ENCODE measurements around the gene FAM32A. TPM values are rescaled to one million over a fixed set of nuclear protein-coding genes. Genes with fewer than 3 reads are reported as not detected.

Gene FAM32A
- total RNA-seq, 1 donor from 2014 or later: 59.9 TPM

GRCh38 chr19:16142032-16142580 is 43.1 kb upstream of the FAM32A start:
- TF ChIP-seq, protein P1, sequence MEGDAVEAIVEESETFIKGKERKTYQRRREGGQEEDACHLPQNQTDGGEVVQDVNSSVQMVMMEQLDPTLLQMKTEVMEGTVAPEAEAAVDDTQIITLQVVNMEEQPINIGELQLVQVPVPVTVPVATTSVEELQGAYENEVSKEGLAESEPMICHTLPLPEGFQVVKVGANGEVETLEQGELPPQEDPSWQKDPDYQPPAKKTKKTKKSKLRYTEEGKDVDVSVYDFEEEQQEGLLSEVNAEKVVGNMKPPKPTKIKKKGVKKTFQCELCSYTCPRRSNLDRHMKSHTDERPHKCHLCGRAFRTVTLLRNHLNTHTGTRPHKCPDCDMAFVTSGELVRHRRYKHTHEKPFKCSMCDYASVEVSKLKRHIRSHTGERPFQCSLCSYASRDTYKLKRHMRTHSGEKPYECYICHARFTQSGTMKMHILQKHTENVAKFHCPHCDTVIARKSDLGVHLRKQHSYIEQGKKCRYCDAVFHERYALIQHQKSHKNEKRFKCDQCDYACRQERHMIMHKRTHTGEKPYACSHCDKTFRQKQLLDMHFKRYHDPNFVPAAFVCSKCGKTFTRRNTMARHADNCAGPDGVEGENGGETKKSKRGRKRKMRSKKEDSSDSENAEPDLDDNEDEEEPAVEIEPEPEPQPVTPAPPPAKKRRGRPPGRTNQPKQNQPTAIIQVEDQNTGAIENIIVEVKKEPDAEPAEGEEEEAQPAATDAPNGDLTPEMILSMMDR (IDR thresholded peaks at IDR 0.05): no peak
- Histone ChIP-seq H3K27ac (peak overlapping the region; percentile 31), H3K9me3 (no peaks in the 10 kb centered on the region), H3K4me1 (peaks cover 15% of the 10 kb centered on the region), H3K36me3 (no peaks in the 10 kb centered on the region), H3K27me3 (ENCODE audit: low read depth) (peaks cover 6% of the 10 kb centered on the region), H3K4me3 (no peak overlapping the region)
- ATAC-seq (no peak), DNase-seq (no peak)
- intact Hi-C loops (cut with DNase I): no loop called here

- Histone ChIP-seq H3K27me3 (ENCODE audit: low read depth) (peaks cover 6% of the 10 kb centered on the region), H3K4me3 (peak within 1 kb of the TSS; percentile 50)
Measured at GRCh38 chr19:16143399-16144215, 41.6 kb upstream of the FAM32A start, which contains the start of gene HSH2D. TSS of gene HSH2D (plus strand) at chr19:16143685. CDS start at chr19:16148751, 5,066 bp downstream.

GRCh38 chr19:16144216-16144581 is 41.0 kb upstream of the FAM32A start:
- intact Hi-C loops (cut with DNase I): no loop called here
- H3K27ac ChIP-seq: peak overlapping the region; percentile 80
- ATAC-seq: peak in 1 of 2 donors; percentile 25

More at GRCh38 chr19:16143399-16144215, 41.6 kb upstream of the FAM32A start, which contains the start of gene HSH2D:
- Histone ChIP-seq H3K9me3 (no peaks in the 10 kb centered on the region), H3K27ac (peak within 1 kb of the TSS; percentile 80), H3K36me3 (no peaks in the 10 kb centered on the region), H3K4me1 (peaks cover 15% of the 10 kb centered on the region)
- peak; percentile 94 for DNase-seq
- ATAC-seq: peak; percentile 93 to 96
- intact Hi-C loops (cut with DNase I): no loop called here
- TF ChIP-seq, protein P1 (IDR thresholded peaks at IDR 0.05): no peak

DNA sequence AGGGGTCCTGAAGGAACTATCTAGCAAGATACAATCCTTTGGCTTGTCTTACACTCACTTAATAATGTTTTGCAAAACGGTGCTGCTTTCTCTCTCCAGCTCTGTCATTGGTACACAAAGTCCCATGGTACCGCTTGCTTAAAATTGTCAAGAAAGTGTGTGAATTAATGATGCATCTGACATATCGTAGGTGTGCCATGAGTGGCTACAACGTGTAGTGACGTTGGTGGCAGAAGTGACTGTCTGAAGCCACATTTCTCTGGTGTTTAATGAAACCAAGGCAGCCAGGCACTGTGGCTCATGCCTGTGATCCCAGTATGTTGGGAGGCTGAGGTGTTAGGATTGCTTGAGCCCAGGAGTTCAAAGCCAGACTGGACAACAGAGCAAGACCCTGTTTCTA is 39.1 kb upstream of the FAM32A start:
- ATAC-seq: no peak
- peaks cover 6% of the 10 kb centered on the region for H3K27me3 ChIP-seq (ENCODE audit: low read depth)
- DNase-seq: no peak
- TF ChIP-seq, protein P1 (IDR thresholded peaks at IDR 0.05): no peak
- no peak overlapping the region for H3K27ac ChIP-seq
- H3K9me3 ChIP-seq: no peaks in the 10 kb centered on the region
- H3K4me3 ChIP-seq: peak overlapping the region; percentile 1
- intact Hi-C loops (cut with DNase I): no loop called here
- H3K36me3 ChIP-seq: peaks cover 4% of the 10 kb centered on the region
- peaks cover 15% of the 10 kb centered on the region for H3K4me1 ChIP-seq

More at GRCh38 chr19:16144216-16144581, 41.0 kb upstream of the FAM32A start:
- peak overlapping the region; percentile 50 for H3K4me3 ChIP-seq
- TF ChIP-seq, protein P1 (IDR thresholded peaks at IDR 0.05): no peak
- H3K27me3 ChIP-seq (ENCODE audit: low read depth): peaks cover 6% of the 10 kb centered on the region
- no peak for DNase-seq
- no peaks in the 10 kb centered on the region for H3K9me3 ChIP-seq
- H3K4me1 ChIP-seq: peaks cover 15% of the 10 kb centered on the region
- peaks cover 3% of the 10 kb centered on the region for H3K36me3 ChIP-seq

DNA sequence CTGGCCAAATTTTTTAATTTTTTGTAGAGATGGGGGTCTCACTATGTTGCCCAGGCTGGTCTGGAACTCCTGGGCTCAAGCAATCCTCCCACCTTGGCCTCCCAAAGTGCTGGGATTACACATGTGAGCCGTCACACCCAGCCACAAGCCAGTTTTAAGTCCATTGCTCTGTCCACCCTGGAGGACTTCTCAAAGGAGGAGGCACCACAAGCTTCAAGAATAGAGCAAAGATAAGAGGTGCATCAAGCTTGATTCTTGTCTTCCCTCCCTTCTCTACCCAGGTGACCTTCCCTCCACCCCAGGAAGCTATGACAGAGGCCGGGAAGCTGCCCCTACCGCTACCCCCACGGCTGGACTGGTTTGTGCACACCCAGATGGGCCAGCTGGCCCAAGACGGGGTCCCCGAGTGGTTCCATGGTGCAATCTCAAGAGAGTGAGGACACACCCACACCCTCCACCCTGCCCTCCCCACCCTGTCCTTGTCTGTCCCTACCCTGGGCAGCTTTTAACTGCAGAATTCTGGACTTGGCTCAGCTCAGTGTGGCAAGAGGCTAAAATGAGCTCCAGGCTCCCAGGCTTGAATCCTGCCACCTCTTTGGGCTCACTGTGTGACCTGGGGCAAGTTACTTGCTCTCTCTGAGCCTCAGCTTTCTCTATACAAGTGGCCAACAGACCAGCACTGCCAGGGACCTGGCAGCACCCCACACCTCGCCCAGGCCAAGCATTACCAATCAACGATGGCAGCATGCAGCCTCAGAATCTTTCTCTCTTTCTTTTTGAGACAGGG is 36.6 kb upstream of the FAM32A start:
- DNase-seq (no peak), ATAC-seq (peak in 1 of 2 donors; percentile 18)
- Histone ChIP-seq H3K4me3 (no peak overlapping the region), H3K27me3 (ENCODE audit: low read depth) (peaks cover under 1% of the 10 kb centered on the region), H3K9me3 (no peaks in the 10 kb centered on the region), H3K27ac (peak overlapping the region; percentile 33), H3K36me3 (peaks cover 12% of the 10 kb centered on the region), H3K4me1 (peaks cover 4% of the 10 kb centered on the region)
- intact Hi-C loops (cut with DNase I): no loop called here
- TF ChIP-seq, protein P1 (IDR thresholded peaks at IDR 0.05): no peak

All from lower lobe of right lung (tissue), 2 donors.